ENCODE measurements around the gene UBE2N.

DNA sequence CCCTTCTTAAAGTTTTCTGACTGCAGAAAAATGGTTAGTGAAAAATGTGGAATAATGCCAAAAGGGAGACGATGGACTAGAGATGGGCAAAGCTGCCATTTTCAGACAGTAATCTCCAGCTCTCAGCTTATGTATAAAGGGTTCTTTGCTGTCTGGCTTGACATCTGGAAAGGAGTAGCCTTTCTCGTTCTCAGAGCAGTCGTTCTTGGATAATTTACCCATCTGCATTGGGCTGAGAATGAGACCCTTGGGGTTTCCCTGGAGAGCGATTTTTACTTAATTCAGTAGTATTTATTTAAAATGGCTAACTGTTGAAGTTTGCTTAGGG, 62.8 kb downstream of the UBE2N start:
- TF ChIP-seq, protein P1, sequence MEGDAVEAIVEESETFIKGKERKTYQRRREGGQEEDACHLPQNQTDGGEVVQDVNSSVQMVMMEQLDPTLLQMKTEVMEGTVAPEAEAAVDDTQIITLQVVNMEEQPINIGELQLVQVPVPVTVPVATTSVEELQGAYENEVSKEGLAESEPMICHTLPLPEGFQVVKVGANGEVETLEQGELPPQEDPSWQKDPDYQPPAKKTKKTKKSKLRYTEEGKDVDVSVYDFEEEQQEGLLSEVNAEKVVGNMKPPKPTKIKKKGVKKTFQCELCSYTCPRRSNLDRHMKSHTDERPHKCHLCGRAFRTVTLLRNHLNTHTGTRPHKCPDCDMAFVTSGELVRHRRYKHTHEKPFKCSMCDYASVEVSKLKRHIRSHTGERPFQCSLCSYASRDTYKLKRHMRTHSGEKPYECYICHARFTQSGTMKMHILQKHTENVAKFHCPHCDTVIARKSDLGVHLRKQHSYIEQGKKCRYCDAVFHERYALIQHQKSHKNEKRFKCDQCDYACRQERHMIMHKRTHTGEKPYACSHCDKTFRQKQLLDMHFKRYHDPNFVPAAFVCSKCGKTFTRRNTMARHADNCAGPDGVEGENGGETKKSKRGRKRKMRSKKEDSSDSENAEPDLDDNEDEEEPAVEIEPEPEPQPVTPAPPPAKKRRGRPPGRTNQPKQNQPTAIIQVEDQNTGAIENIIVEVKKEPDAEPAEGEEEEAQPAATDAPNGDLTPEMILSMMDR (IDR thresholded peaks at IDR 0.05): no peak
- TF ChIP-seq EZH2 (IDR thresholded peaks at IDR 0.05; ENCODE audit: borderline replicate concordance, insufficient read depth, low read depth, low read length, poor library complexity, severe bottlenecking): no peak
